ENCODE results near the gene PREX1. TPM values are rescaled to one million over a fixed set of nuclear protein-coding genes. Genes with fewer than 3 reads are reported as not detected.

PREX1 gene
- total and polyA plus RNA-seq, 2 donors (not counting 3 experiments of a cell fraction or from before 2014, with no cell fraction given) = 51.3 to 72.9 TPM

- no TSS peak for BruUV-seq (replicated peaks)
- no peak overlapping the region for H3K4me3 ChIP-seq (replicated peaks in 1 of 3; ENCODE audit: insufficient read depth in 1 of 3, low read depth in 1 of 3, low read length in 3 of 3)
- H3K27ac ChIP-seq (ENCODE audit: insufficient read depth, low read depth, low read length) = no peak overlapping the region
- no peaks in the 10 kb centered on the region for H3K79me2 ChIP-seq (ENCODE audit: control insufficient read depth, insufficient read depth, low read length)
- peaks cover 4% of the 10 kb centered on the region for H3K4me1 ChIP-seq (ENCODE audit: control insufficient read depth, extremely low read depth, insufficient read depth, low read length)
- no peaks in the 10 kb centered on the region for H3K36me3 ChIP-seq (ENCODE audit: control insufficient read depth in 2 of 2, extremely low read depth in 1 of 2, insufficient read depth in 2 of 2, low read length in 2 of 2)
- H4K20me1 ChIP-seq (replicated peaks; ENCODE audit: control insufficient read depth, extremely low read depth, insufficient read depth, low read length) = no peaks in the 10 kb centered on the region
- no peak overlapping the region for H2AFZ ChIP-seq (ENCODE audit: low read depth, low read length)
- H3K4me2 ChIP-seq (ENCODE audit: insufficient read depth, low read length) = no peak overlapping the region
- H3K9ac ChIP-seq (replicated peaks; ENCODE audit: extremely low read depth, insufficient read depth, low read length) = no peak overlapping the region
- H3K27me3 ChIP-seq (ENCODE audit: control insufficient read depth in 2 of 2, insufficient read depth in 2 of 2, low read length in 2 of 2) = peaks cover 0 to 4% of the 10 kb centered on the region in 2 experiments
- intact Hi-C loops (cut with micrococcal nuclease) (no loop called here), dilution Hi-C loops (cut with MboI; ENCODE audit: extremely low pct_ligation_motif_present, low sequenced_read_pairs) (no loop called here)
- CTCF ChIA-PET = interaction anchor here (0.7 to 1.3 kb wide), 2 partner anchors 830 to 952 kb away, joined by 3 to 4 read pairs; no protein-coding TSS in a partner anchor
- DNase-seq (ENCODE audit: low read depth, low spot score) = no peak
- POLR2A ChIA-PET = no interaction called here
- no peak for TF ChIP-seq MAX (IDR thresholded peaks at IDR 0.05; ENCODE audit: insufficient read depth, insufficient read length)
- no peak for TF ChIP-seq JUN (IDR thresholded peaks at IDR 0.05; ENCODE audit: borderline replicate concordance, insufficient read depth, insufficient read length, low read depth)
- TF ChIP-seq POLR2AphosphoS5 (IDR thresholded peaks at IDR 0.05; ENCODE audit: insufficient read depth, low read depth, low read length) = no peak
- no peak for TF ChIP-seq POLR2A (IDR thresholded peaks at IDR 0.05; ENCODE audit: low read depth, low read length)
- TF ChIP-seq FOS (IDR thresholded peaks at IDR 0.05; ENCODE audit: borderline replicate concordance, insufficient read depth, low read length) = no peak
- no peak for TF ChIP-seq CTCF (IDR thresholded peaks at IDR 0.05; ENCODE audit: extremely low read depth in 1 of 2, insufficient read depth in 1 of 2, low read depth in 1 of 2, low read length in 2 of 2)
- TF ChIP-seq MYC (IDR thresholded peaks at IDR 0.05; ENCODE audit: low read depth, low read length) = no peak
- TF ChIP-seq GATA2 (IDR thresholded peaks at IDR 0.05; ENCODE audit: insufficient read depth, insufficient read length, low read depth, low read length) = no peak
- TF ChIP-seq EZH2 (IDR thresholded peaks at IDR 0.05; ENCODE audit: borderline replicate concordance, low read depth, low read length, severe bottlenecking) = no peak
- H3K9me3 ChIP-seq (replicated peaks; ENCODE audit: control insufficient read depth, insufficient read depth, low read length) = no peaks in the 10 kb centered on the region
- no peak for FAIRE-seq
- no peaks in the 10 kb centered on the region for H3K9me1 ChIP-seq (replicated peaks; ENCODE audit: control insufficient read depth, extremely low read depth, insufficient read depth, low read length)
Observed at GRCh38 chr20:48615871-48616270, 211.9 kb downstream of the PREX1 start.
